ENCODE results near the gene ZNF668.

Gene ZNF668

GRCh38 chr16:31043352-31043751 lies 30.7 kb downstream of the ZNF668 start:
- no peak overlapping the region for H3K27ac ChIP-seq
- TF ChIP-seq ZFX (IDR thresholded peaks at IDR 0.05; ENCODE audit: borderline replicate concordance): no peak
- no peak for TF ChIP-seq CTCF (IDR thresholded peaks at IDR 0.05)

GRCh38 chr16:31042866-31043265 lies 31.2 kb downstream of the ZNF668 start:
- no peak overlapping the region for H3K27ac ChIP-seq
- no peak for TF ChIP-seq ZFX (IDR thresholded peaks at IDR 0.05; ENCODE audit: borderline replicate concordance)
- no peak for TF ChIP-seq CTCF (IDR thresholded peaks at IDR 0.05)

- TF ChIP-seq CTCF (IDR thresholded peaks at IDR 0.05) (no peak), ZFX (IDR thresholded peaks at IDR 0.05; ENCODE audit: borderline replicate concordance) (no peak)
- H3K27ac ChIP-seq: no peak overlapping the region
Observed at GRCh38 chr16:31038993-31039392, 35.0 kb downstream of the ZNF668 start.

GRCh38 chr16:31036691-31037090 lies 37.3 kb downstream of the ZNF668 start:
- TF ChIP-seq CTCF (IDR thresholded peaks at IDR 0.05) (no peak), ZFX (IDR thresholded peaks at IDR 0.05; ENCODE audit: borderline replicate concordance) (no peak)

GRCh38 chr16:31033709-31034492 lies 40.1 kb downstream of the ZNF668 start:
- TF ChIP-seq CTCF (IDR thresholded peaks at IDR 0.05) (no peak), ZFX (IDR thresholded peaks at IDR 0.05; ENCODE audit: borderline replicate concordance) (no peak)
- peak overlapping the region; percentile 75 for H3K27ac ChIP-seq

More at GRCh38 chr16:31036691-31037090, 37.3 kb downstream of the ZNF668 start:
- H3K27ac ChIP-seq: no peak overlapping the region

- H3K27ac ChIP-seq: peak within 1 kb of the TSS; percentile 75
- TF ChIP-seq ZFX (IDR thresholded peaks at IDR 0.05; ENCODE audit: borderline replicate concordance) (no peak), CTCF (IDR thresholded peaks at IDR 0.05) (no peak)
Observed at GRCh38 chr16:31032736-31033708, 41.0 kb downstream of the ZNF668 start, which contains the start of gene STX4. TSS of gene STX4 (plus strand) at chr16:31033558. CDS start at chr16:31033806, 248 bp downstream.

All from 22Rv1 (cell line).